Epithelial cell of proximal tubule (primary cell): ENCODE data around the gene PASK. TPM values are rescaled to one million over a fixed set of nuclear protein-coding genes. Genes with fewer than 3 reads are reported as not detected.

Experiments
- DNase-seq: peaks from one replicate; pipeline ENCODE4 v3.0.0-alpha.2; 2011; ENCODE audit warnings: low read depth
- H3K4me3 ChIP-seq: 2 replicates; pipeline ENCODE4 v1.5.1; 2011; ENCODE audit warnings: low read depth, mild to moderate bottlenecking, low read length
- total RNA-seq: library from RNA; depleted of rRNA; stranded (reverse); fragments of >200 nt; gene quantifications from 2 replicates; pipeline ENCODE4 v1.2.3, GENCODE V29; 2015
- TF ChIP-seq, protein P1 (sequence below): conservative IDR thresholded peaks from 2 replicates; pipeline ENCODE4 v1.5.1; 2012; ENCODE audit warnings: low read depth, mild to moderate bottlenecking, low read length

PASK gene
- total RNA-seq, 1 donor from 2014 or later = 10.0 TPM

DNA sequence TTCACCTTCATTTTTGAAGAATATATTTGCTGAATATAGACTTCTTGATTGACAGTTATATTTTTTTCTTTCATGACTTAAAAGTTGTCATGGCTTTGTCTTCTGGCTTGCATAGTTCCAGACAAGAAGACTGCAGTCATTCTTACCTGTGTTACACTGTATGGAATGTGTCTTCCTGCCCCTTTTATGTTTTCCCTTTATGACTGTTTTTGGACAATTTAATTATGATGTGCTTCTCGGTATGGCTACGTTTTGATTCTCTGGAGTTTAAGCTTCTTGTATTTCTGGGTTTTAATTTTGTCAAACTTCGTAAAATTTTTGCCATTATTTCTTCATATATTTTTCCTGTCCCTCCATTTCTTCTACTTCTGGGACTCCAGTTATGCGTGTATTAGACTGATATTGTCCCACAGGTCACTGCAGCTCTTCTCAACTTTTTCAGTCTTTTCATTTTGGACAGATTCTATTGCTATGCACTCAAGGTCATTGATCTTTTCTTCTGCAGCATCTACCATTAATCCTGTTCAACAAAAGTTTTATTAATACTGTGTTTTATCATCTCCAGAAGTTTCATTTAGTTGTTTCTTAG is 64.3 kb downstream of the PASK start:
- H3K4me3 ChIP-seq = no peak overlapping the region
- DNase-seq = no peak
- TF ChIP-seq, protein P1, sequence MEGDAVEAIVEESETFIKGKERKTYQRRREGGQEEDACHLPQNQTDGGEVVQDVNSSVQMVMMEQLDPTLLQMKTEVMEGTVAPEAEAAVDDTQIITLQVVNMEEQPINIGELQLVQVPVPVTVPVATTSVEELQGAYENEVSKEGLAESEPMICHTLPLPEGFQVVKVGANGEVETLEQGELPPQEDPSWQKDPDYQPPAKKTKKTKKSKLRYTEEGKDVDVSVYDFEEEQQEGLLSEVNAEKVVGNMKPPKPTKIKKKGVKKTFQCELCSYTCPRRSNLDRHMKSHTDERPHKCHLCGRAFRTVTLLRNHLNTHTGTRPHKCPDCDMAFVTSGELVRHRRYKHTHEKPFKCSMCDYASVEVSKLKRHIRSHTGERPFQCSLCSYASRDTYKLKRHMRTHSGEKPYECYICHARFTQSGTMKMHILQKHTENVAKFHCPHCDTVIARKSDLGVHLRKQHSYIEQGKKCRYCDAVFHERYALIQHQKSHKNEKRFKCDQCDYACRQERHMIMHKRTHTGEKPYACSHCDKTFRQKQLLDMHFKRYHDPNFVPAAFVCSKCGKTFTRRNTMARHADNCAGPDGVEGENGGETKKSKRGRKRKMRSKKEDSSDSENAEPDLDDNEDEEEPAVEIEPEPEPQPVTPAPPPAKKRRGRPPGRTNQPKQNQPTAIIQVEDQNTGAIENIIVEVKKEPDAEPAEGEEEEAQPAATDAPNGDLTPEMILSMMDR = no peak

GRCh38 chr2:241083091-241083415 is 66.2 kb downstream of the PASK start:
- DNase-seq = no peak
- TF ChIP-seq, protein P1 = no peak
- H3K4me3 ChIP-seq = no peak overlapping the region

DNA sequence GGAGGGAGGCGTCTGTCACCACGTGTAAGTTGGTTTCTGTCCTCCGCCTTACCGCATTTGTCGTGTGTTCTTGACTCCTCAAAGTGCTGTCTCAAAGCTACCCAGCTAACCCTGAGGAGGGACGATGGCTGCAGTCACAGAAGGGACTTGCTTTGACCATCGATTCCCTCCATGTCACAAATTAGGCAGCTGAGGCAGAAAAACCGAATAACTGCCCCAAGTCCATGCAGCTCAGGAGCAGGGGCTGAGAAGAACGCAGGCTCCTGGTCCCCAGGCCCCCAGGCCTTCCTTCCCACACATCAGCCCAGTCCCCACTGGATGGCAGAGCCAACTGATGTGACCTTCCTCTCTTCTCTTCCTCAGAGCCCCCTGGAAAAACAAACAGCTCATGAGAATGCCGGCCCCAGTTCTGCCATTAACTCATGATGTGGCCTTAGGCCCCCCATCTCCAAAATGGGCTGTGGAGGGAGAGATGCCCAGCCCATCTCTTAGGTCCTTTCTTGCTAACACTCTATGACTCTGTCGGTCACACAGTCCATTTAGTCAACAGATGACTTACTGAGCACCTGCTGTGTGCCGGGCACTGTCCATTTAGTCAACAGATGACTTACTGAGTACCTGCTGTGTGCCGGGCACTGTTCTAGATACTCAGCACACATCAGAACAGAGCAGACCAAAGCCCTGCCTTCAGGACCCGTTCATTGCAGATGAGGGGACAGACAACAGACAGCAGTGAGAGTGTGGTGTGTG is 66.8 kb downstream of the PASK start:
- TF ChIP-seq, protein P1 = no peak
- H3K4me3 ChIP-seq = no peak overlapping the region
- no peak for DNase-seq

- H3K4me3 ChIP-seq = no peak overlapping the region
- DNase-seq = no peak
- TF ChIP-seq, protein P1 = no peak
Measured at GRCh38 chr2:241081643-241082340, 67.5 kb downstream of the PASK start.

- no peak overlapping the region for H3K4me3 ChIP-seq
- DNase-seq = no peak
- TF ChIP-seq, protein P1 = no peak
Measured at GRCh38 chr2:241081190-241081642, 68.1 kb downstream of the PASK start.

GRCh38 chr2:241080405-241081189 is 68.7 kb downstream of the PASK start:
- TF ChIP-seq, protein P1 = no peak
- DNase-seq = no peak
- no peak overlapping the region for H3K4me3 ChIP-seq
